Measurements from ENCODE around the gene KRT77. TPM values are rescaled to one million over a fixed set of nuclear protein-coding genes. Genes with fewer than 3 reads are reported as not detected.

Gene KRT77
- total RNA-seq, 4 donors from 2014 or later, result not detected

DNA sequence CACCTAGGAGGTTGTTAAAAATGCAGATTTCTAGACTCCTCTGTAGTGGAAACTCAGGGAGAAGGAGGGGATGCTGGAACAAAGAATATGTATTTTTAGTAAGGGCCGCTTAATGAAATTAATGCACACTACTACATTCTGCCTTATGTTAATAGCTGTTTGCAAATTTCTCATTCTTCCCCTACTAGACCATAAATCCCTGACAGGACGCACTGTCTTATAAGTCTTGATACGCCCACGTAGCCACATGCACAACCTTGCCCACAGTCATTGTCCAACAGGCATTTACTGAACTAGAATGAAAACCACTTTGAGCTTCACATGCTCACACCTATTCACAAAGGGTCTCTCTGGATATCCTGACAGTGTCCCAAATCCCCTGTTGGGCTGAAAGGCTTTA lies 61.9 kb downstream of the KRT77 start:
- TF ChIP-seq POLR2A (IDR thresholded peaks at IDR 0.05), result no peak
- Histone ChIP-seq H3K27me3 (no peaks in the 10 kb centered on the region), H3K4me1 (no peaks in the 10 kb centered on the region), H3K27ac (no peak overlapping the region), H3K36me3 (no peaks in the 10 kb centered on the region), H3K9me3 (no peaks in the 10 kb centered on the region), H3K4me3 (no peak overlapping the region)
- intact Hi-C loops (cut with DNase I; ENCODE audit: low total_unique reads), result no loop called here
- DNase-seq, result no peak

Other genes with a start within 250 kb of the KRT77 start
- gene KRT6C, start 229.7 kb downstream of the KRT77 start, total RNA-seq, result under 1 TPM in 2 of 4 donors, not detected in 2; 0.14 to 0.34 TPM
- gene KRT6A, start 210.3 kb downstream of the KRT77 start, total RNA-seq, result 10 to 100 TPM in 1 of 4 donors, 1 to 10 TPM in 1, under 1 TPM in 1, not detected in 1; 0.90 to 48.5 (median 1.7) TPM
- 10 to 100 TPM in 1 of 4 donors, 1 to 10 TPM in 1, not detected in 2; 2.0 to 33.7 TPM for gene KRT5, start 183.1 kb downstream of the KRT77 start, total RNA-seq
- gene KRT71, start 150.4 kb downstream of the KRT77 start, total RNA-seq, result not detected
- gene KRT74, start 129.7 kb downstream of the KRT77 start, total RNA-seq, result not detected
- under 1 TPM in 1 of 4 donors, not detected in 3; 0.51 TPM for gene KRT72, start 102.1 kb downstream of the KRT77 start, total RNA-seq
- gene KRT73, start 85.0 kb downstream of the KRT77 start, total RNA-seq, result not detected
- gene KRT2, start 51.3 kb downstream of the KRT77 start, total RNA-seq, result not detected
- gene KRT1, start 23.1 kb downstream of the KRT77 start, total RNA-seq, result 1 to 10 TPM in 1 of 4 donors, under 1 TPM in 1, not detected in 2; 0.88 to 1.5 TPM
- not detected for gene KRT76, start 73.8 kb upstream of the KRT77 start, total RNA-seq
- gene KRT3, start 92.6 kb upstream of the KRT77 start, total RNA-seq, result not detected
- not detected for gene KRT4, start 110.6 kb upstream of the KRT77 start, total RNA-seq
- not detected for gene KRT79, start 130.8 kb upstream of the KRT77 start, total RNA-seq
- gene KRT78, start 145.5 kb upstream of the KRT77 start, total RNA-seq, result not detected
- gene KRT8, start 201.6 kb upstream of the KRT77 start, total RNA-seq, result 10 to 100 TPM in 3 of 4 donors, 1 to 10 TPM in 1; 9.1 to 46.2 (median 36.5) TPM
- gene KRT18, start 245.6 kb upstream of the KRT77 start, total RNA-seq, result 10 to 100 TPM in 3 of 4 donors, 1 to 10 TPM in 1; 2.6 to 69.2 (median 17.8) TPM